SH-SY5Y (cell line): Measurements from ENCODE around the gene ADGRE3.

Experiments used
- GATA2 ChIP-seq: IDR thresholded peaks from 2 replicates; pipeline ENCODE4 v1.6.1; 2011; ENCODE audit warnings: mild to moderate bottlenecking, low read depth, low read length
- GATA3 ChIP-seq: IDR thresholded peaks from 2 replicates; pipeline ENCODE4 v1.6.1; 2011; ENCODE audit warnings: low read depth, mild to moderate bottlenecking, low read length, moderate library complexity

DNA sequence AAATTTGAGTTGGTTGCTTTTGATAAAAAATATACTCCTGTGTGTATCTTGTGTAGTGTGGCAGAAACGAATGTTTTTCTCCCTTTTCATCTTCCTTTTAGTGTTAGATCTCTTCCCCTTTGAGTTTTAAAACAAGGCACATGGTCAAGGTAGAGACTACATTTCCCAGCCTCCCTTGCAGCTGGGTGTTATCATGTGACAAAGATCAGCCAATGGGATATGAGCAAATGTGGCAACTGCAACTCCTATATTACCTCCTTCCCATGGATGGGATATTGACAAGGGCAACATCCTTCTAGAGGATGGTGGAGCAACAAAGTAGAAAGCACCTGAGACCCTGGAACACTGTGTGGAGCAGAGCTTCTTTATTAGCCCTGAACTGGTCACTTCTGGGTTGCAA, 42.4 kb downstream of the ADGRE3 start:
- TF ChIP-seq GATA2: no peak
- TF ChIP-seq GATA3: no peak
